MG63 (cell line): ENCODE data around the gene MYG1. TPM values are rescaled to one million over a fixed set of nuclear protein-coding genes. Genes with fewer than 3 reads are reported as not detected.
A peak's percentile ranks its signal among the peaks of the same experiment; 100 is the strongest.

Experiments used
- DNase-seq: peaks from one replicate; pipeline ENCODE4 v3.0.0-alpha.2; 2020
- H3K27me3 ChIP-seq: fragments of 250-450 bp; sonication (Bioruptor Pico); 2 replicates; pipeline ENCODE4 v1.5.1; 2020; ENCODE audit warnings: mild to moderate bottlenecking, moderate library complexity
- H3K36me3 ChIP-seq: fragments of 250-450 bp; sonication (Bioruptor Pico); 2 replicates; pipeline ENCODE4 v1.5.1; 2020; ENCODE audit warnings: mild to moderate bottlenecking, moderate library complexity
- H3K4me3 ChIP-seq: fragments of 250-450 bp; sonication (Bioruptor Pico); 2 replicates; pipeline ENCODE4 v1.5.1; 2020; ENCODE audit warnings: mild to moderate bottlenecking, moderate library complexity
- H3K9me3 ChIP-seq: fragments of 250-450 bp; sonication (Bioruptor Pico); 2 replicates; pipeline ENCODE4 v1.5.1; 2020; ENCODE audit warnings: mild to moderate bottlenecking, moderate library complexity
- total RNA-seq: library from RNA; depleted of rRNA; stranded (reverse); fragments of >200 nt; shearing (Covaris generic); gene quantifications from 2 replicates; pipeline ENCODE4 v1.2.3, GENCODE V29; 2014; ENCODE audit warnings: low replicate concordance; rRNA removed

Gene MYG1
- 30.8 and 42.8 TPM in 2 replicates for total RNA-seq

DNA sequence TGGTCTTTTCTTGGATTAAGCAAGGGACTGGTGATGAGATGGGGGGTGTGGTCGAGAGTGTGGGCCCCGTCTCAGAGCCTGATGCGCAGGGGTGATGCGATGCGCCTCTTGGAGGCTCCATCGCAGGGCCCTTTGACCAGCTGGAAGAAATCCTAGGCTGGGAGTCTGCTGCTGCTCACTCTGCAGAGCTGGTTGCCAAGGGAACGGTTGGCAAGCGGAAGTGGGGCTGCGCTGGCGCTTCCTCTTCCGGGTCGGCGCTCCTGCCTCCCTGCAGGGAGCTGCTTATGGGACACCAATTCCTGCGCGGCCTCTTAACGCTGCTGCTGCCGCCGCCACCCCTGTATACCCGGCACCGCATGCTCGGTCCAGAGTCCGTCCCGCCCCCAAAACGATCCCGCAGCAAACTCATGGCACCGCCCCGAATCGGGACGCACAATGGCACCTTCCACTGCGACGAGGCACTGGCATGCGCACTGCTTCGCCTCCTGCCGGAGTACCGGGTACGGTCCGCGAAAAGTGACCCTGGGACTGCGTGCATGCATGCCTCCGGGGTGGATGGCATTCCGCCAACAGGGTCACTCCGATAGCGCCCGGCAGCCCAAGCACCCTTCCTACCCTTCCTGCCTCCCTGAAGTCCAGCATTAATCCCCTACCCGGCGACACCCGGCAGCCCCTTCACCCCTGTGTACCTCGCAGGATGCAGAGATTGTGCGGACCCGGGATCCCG is at the start of gene MYG1:
TSS of gene MYG1 (plus strand) at position 242 of the 727 bp plus-strand sequence. CDS start at position 285, 43 bp downstream.
- peaks cover 66% of the 10 kb centered on the region for H3K36me3 ChIP-seq
- H3K27me3 ChIP-seq, result no peaks in the 10 kb centered on the region
- DNase-seq, result peak; percentile 95
- peak within 1 kb of the TSS; percentile 95 for H3K4me3 ChIP-seq
- no peaks in the 10 kb centered on the region for H3K9me3 ChIP-seq

GRCh38 chr12:53251477-53252348 is 47.8 kb upstream of the MYG1 start:
- Histone ChIP-seq H3K9me3 (no peaks in the 10 kb centered on the region), H3K36me3 (peaks cover 14% of the 10 kb centered on the region), H3K4me3 (peak overlapping the region; percentile 76), H3K27me3 (no peaks in the 10 kb centered on the region)
- peak; percentile 78 for DNase-seq

GRCh38 chr12:53252349-53252916 is 47.1 kb upstream of the MYG1 start:
- DNase-seq, result peak; percentile 58
- H3K27me3 ChIP-seq, result no peaks in the 10 kb centered on the region
- H3K36me3 ChIP-seq, result peaks cover 14% of the 10 kb centered on the region
- peak overlapping the region; percentile 76 for H3K4me3 ChIP-seq
- no peaks in the 10 kb centered on the region for H3K9me3 ChIP-seq

DNA sequence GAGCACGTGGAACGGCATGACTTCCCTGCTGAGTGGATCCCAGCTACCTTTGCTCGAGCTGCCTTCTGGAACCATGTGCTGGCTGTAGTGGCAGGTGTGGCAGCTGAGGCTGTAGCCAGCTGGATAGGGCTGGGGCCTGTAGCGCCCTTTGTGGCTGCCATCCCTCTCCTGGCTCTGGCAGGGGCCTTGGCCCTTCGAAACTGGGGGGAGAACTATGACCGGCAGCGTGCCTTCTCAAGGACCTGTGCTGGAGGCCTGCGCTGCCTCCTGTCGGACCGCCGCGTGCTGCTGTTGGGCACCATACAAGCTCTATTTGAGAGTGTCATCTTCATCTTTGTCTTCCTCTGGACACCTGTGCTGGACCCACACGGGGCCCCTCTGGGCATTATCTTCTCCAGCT is 46.2 kb upstream of the MYG1 start:
- no peaks in the 10 kb centered on the region for H3K27me3 ChIP-seq
- peaks cover 14% of the 10 kb centered on the region for H3K36me3 ChIP-seq
- no peak for DNase-seq
- no peaks in the 10 kb centered on the region for H3K9me3 ChIP-seq
- no peak overlapping the region for H3K4me3 ChIP-seq

GRCh38 chr12:53254816-53255545 is 44.5 kb upstream of the MYG1 start:
- Histone ChIP-seq H3K9me3 (no peaks in the 10 kb centered on the region), H3K27me3 (no peaks in the 10 kb centered on the region), H3K36me3 (peaks cover 14% of the 10 kb centered on the region), H3K4me3 (no peak overlapping the region)
- DNase-seq, result no peak

GRCh38 chr12:53255996-53256395 is 43.5 kb upstream of the MYG1 start:
- no peak overlapping the region for H3K4me3 ChIP-seq
- DNase-seq, result no peak
- H3K27me3 ChIP-seq, result no peaks in the 10 kb centered on the region
- H3K9me3 ChIP-seq, result no peaks in the 10 kb centered on the region
- peaks cover 14% of the 10 kb centered on the region for H3K36me3 ChIP-seq

GRCh38 chr12:53258541-53259539 is 40.7 kb upstream of the MYG1 start:
- Histone ChIP-seq H3K27me3 (no peaks in the 10 kb centered on the region), H3K9me3 (no peaks in the 10 kb centered on the region), H3K4me3 (no peak overlapping the region), H3K36me3 (peaks cover 3% of the 10 kb centered on the region)
- DNase-seq, result no peak

DNA sequence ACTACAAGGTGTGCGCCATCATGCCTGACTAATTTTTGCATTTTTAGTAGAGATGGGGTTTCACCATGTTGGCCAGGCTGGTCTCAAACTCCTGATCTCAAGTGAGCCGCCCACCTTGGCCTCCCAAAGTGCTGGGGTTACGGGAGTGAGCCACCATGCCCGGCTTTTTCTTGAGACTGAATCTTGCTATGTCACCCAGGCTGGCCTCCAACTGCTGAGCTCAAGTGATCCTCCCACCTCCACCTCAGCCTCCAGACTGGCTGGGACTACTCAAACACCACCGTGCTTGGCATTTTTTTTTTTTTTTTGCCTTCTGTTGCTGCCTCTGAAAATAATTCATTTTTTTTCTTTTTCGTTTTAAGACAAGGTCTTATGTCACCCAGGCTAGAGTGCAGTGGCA is 39.6 kb upstream of the MYG1 start:
- H3K4me3 ChIP-seq, result no peak overlapping the region
- no peaks in the 10 kb centered on the region for H3K9me3 ChIP-seq
- DNase-seq, result no peak
- H3K36me3 ChIP-seq, result no peaks in the 10 kb centered on the region
- H3K27me3 ChIP-seq, result no peaks in the 10 kb centered on the region

- H3K36me3 ChIP-seq, result peaks cover 23% of the 10 kb centered on the region
- DNase-seq, result no peak
- no peaks in the 10 kb centered on the region for H3K9me3 ChIP-seq
Measured at GRCh38 chr12:53265783-53266182, 33.7 kb upstream of the MYG1 start.

DNA sequence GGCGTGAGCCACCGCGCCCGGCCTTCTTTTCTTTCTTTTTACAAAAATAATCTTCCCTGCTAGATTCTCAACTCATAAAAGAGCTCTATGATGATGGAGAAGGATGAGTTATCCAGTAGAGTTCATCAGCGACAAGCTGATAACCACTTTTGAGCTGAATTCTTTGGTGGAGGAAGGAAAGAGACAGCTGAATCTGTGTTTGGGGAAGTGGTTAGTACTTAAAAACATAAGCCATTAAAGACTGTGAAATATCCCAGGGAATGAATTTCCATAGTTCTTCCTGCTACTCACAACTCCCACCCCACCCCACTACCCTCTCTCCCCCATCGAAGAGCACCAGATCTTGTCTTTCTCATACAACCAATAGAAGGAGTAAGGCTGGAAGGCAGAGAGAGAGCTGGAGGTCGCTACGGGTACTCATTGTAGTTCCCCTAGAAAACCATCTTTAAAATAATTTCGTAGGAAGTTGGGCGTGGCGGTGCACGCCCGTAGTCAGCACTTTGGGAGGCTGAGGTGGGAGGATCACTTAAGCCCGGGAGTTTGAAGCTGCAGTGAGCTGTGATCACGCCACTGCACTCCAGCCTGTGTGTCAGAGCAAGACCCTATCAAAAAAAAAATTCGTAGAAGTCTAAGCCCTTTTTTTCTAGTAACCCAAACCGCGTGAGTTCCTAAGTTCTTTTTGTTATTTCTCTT is 32.0 kb upstream of the MYG1 start:
- peak; percentile 14 for DNase-seq
- H3K9me3 ChIP-seq, result no peaks in the 10 kb centered on the region
- no peaks in the 10 kb centered on the region for H3K27me3 ChIP-seq
- H3K4me3 ChIP-seq, result peak overlapping the region; percentile 92
- peaks cover 35% of the 10 kb centered on the region for H3K36me3 ChIP-seq

More at GRCh38 chr12:53265783-53266182, 33.7 kb upstream of the MYG1 start:
- Histone ChIP-seq H3K27me3 (no peaks in the 10 kb centered on the region), H3K4me3 (no peak overlapping the region)

- peaks cover 39% of the 10 kb centered on the region for H3K36me3 ChIP-seq
- DNase-seq, result peak; percentile 78
- no peaks in the 10 kb centered on the region for H3K9me3 ChIP-seq
- H3K27me3 ChIP-seq, result no peaks in the 10 kb centered on the region
- peak within 1 kb of the TSS; percentile 92 for H3K4me3 ChIP-seq
Measured at GRCh38 chr12:53267999-53268629, 31.4 kb upstream of the MYG1 start, which contains the start of gene ESPL1. TSS of gene ESPL1 (plus strand) at chr12:53268299. CDS start at chr12:53268767, 468 bp downstream.

GRCh38 chr12:53268630-53269562 is 30.6 kb upstream of the MYG1 start:
- Histone ChIP-seq H3K4me3 (peak overlapping the region; percentile 92), H3K9me3 (no peaks in the 10 kb centered on the region), H3K27me3 (no peaks in the 10 kb centered on the region), H3K36me3 (peaks cover 43% of the 10 kb centered on the region)
- DNase-seq, result no peak

GRCh38 chr12:53274445-53274844 is 25.1 kb upstream of the MYG1 start:
- Histone ChIP-seq H3K9me3 (no peaks in the 10 kb centered on the region), H3K4me3 (no peak overlapping the region), H3K36me3 (peaks cover 76% of the 10 kb centered on the region), H3K27me3 (no peaks in the 10 kb centered on the region)
- DNase-seq, result no peak

- Histone ChIP-seq H3K9me3 (no peaks in the 10 kb centered on the region), H3K36me3 (peaks cover 71% of the 10 kb centered on the region), H3K4me3 (no peak overlapping the region), H3K27me3 (no peaks in the 10 kb centered on the region)
- DNase-seq, result no peak
Measured at GRCh38 chr12:53276511-53276910, 23.0 kb upstream of the MYG1 start.
